Heart left ventricle (tissue), 16 donors: Measurements from ENCODE around the gene STXBP1. TPM values are rescaled to one million over a fixed set of nuclear protein-coding genes. Genes with fewer than 3 reads are reported as not detected.

Experiments
- ATAC-seq, 4 donors: fragments of 200-7000 bp; cut with Tn5 transposase; one replicate each; pipeline ENCODE4 v1.9.1; 2020 to 2022; ENCODE audit warnings: moderate library complexity in 4 of 4, mild to moderate bottlenecking in 3 of 4, moderate number of reproducible peaks in 1 of 4
- DNase-seq, 5 donors: peaks; one replicate each; pipeline ENCODE4 v3.0.0-alpha.2; 2020
- H3K27ac ChIP-seq, 12 donors: fragments of 200-600 bp; sonication (generic) in 4 of 12; one replicate each; pipeline versions ENCODE4 v1.5.0 to v1.8.0; 2016 to 2022; ENCODE audit warnings: mild to moderate bottlenecking in 2 of 12
- H3K27me3 ChIP-seq, 9 donors: fragments of 200-600 bp; sonication (generic) in 2 of 9; one replicate each; pipeline versions ENCODE4 v1.5.1 to v1.8.0; 2016 to 2022; ENCODE audit warnings: mild to moderate bottlenecking in 3 of 9
- H3K36me3 ChIP-seq, 9 donors: fragments of 200-600 bp; sonication (generic) in 2 of 9; one replicate each; pipeline versions ENCODE4 v1.5.0 to v1.8.0; 2018 to 2022; ENCODE audit warnings: mild to moderate bottlenecking in 2 of 9
- H3K4me1 ChIP-seq, 12 donors: fragments of 200-600 bp; sonication (generic) in 4 of 12; one replicate each; pipeline versions ENCODE4 v1.5.0 to v1.8.0; 2016 to 2022; ENCODE audit warnings: mild to moderate bottlenecking in 3 of 12
- H3K4me3 ChIP-seq, 12 donors: fragments of 200-600 bp; sonication (generic) in 4 of 12; one replicate each; pipeline versions ENCODE4 v1.5.0 to v1.8.0; 2017 to 2022; ENCODE audit warnings: mild to moderate bottlenecking in 9 of 12, moderate library complexity in 4 of 12
- H3K9me3 ChIP-seq, 12 donors: fragments of 200-600 bp; sonication (generic) in 4 of 12; one replicate each; pipeline versions ENCODE4 v1.5.0 to v1.8.0; 2016 to 2022; ENCODE audit warnings: mild to moderate bottlenecking in 1 of 12
- CTCF ChIP-seq, 12 donors: fragments of 200-600 bp; sonication (generic) in 4 of 12; IDR thresholded peaks; one replicate each; pipeline versions ENCODE4 v1.5.0 to v1.8.0; 2018 to 2022; ENCODE audit warnings: antibody characterized with exemption in 12 of 12, mild to moderate bottlenecking in 5 of 12
- POLR2A ChIP-seq, 2 donors: fragments of 450-650 bp; IDR thresholded peaks; one replicate each; pipeline ENCODE4 v1.6.1; 2017; ENCODE audit warnings: antibody characterized with exemption in 2 of 2, mild to moderate bottlenecking in 2 of 2, moderate library complexity in 2 of 2
- WGBS, 4 donors: extraction: QIAGEN DNeasy Blood & Tissue Kit in 2 of 4; methylation state at CpG; one replicate each; pipeline versions ENCODE4 v1.1.5 to v1.1.7; 2013 to 2018; 5-methylcytosine and 5-hydroxymethylcytosine counted together
- intact Hi-C, 10 donors: fragments of 100-400 bp; cut with DNase I; formaldehyde crosslinking; loops; one replicate each; pipeline versions ENCODE4 v1.11.1 to v1.14.2; 2022
- polyA plus RNA-seq, 2 donors: library from polyadenylated mRNA; stranded (reverse); fragments of 200-250 nt; gene quantifications; one replicate each; pipeline ENCODE4 v1.2.3, GENCODE V29; 2013
- total RNA-seq, 9 donors: library from RNA; depleted of rRNA in 2 of 9; stranded (reverse); fragments of >200 nt in 2 of 9; fragmentation: NEBNext Ultra II Directional in 3 of 9; extraction: Animal tissue kit (Norgen Biotek cat#: 25700) in 3 of 9; gene quantifications; one replicate each; pipeline versions ENCODE4 v1.1.0 to v1.2.4, GENCODE V29; 2016 to 2023
- donor health status: ischemic (EF 13 %, LVEDD 7.1; RV severe dilation, severe dysfunction).
- donor health status: healthy with polysubstance abuse.
- donor health status: DM: no; HTN: yes; CAD: no.
- donor health status: DM: no; HTN: no; CAD: no.
- donor health status: ischemic (EF 25% LVEDD 6.9; RV normal size, moderate dysfunction).
- donor health status: ischemic (EF 25% LVEDD 5.7; RV mildly dilated, moderate dysfunction).
- donor health status: healthy.
- donor health status: DM: yes; HTN: yes; CAD: no.
- donor health status: ischemic (EF 35%, LVEDD 5.7; RV mildly dilated, moderate dysfunction).
- donor health status: nonischemic (EF 11% LVEDD 7.7; RV severe dilation, severe dysfunction).
- donor health status: DM: yes; HTN: yes; CAD: no.
- donor health status: PGD.
- donor health status: ischemic (EF 29% LVEDD 5.4; RV normal size, mild dysfunction).
- donor health status: nonischemic (EF 23%, LVEDD 6.1; RV moderate dilation, normal function).

STXBP1 gene
- total and polyA plus RNA-seq, 11 donors: 14.0 to 102 (median 44.5) TPM

GRCh38 chr9:127698985-127699670, 87.1 kb downstream of the STXBP1 start:
- intact Hi-C loops: loop anchor here in 1 of 10 donors (1.0 kb wide), 1 partner anchor 16 kb away; the partner anchor contains the start of gene PTRH1
- peak; percentile 97 to 99 (median 98) for DNase-seq

GRCh38 chr9:127700140-127700539, 88.1 kb downstream of the STXBP1 start:
- Histone ChIP-seq H3K36me3 (no peaks in the 10 kb centered on the region), H3K4me1 (peaks cover 0 to 14% (median 8%) of the 10 kb centered on the region in 12 donors), H3K27me3 (no peaks in the 10 kb centered on the region), H3K9me3 (no peaks in the 10 kb centered on the region), H3K27ac (peak overlapping the region in 9 of 12 donors; percentile 69 to 90 (median 86)), H3K4me3 (no peak overlapping the region)
- DNase-seq: no peak
- intact Hi-C loops: no loop called here
- no peak for ATAC-seq
- TF ChIP-seq POLR2A (IDR thresholded peaks at IDR 0.05) (no peak), CTCF (IDR thresholded peaks at IDR 0.05) (no peak)
- WGBS, 4 donors: 94 to 99% (median 97%) methylated on average over 2 of the region's 2 CpGs

More at GRCh38 chr9:127698985-127699670, 87.1 kb downstream of the STXBP1 start:
- Histone ChIP-seq H3K9me3 (no peaks in the 10 kb centered on the region), H3K36me3 (no peaks in the 10 kb centered on the region), H3K27ac (peak overlapping the region; percentile 26 to 92 (median 87)), H3K27me3 (no peaks in the 10 kb centered on the region), H3K4me1 (peaks cover 0 to 14% (median 8%) of the 10 kb centered on the region in 12 donors), H3K4me3 (peak overlapping the region in 9 of 12 donors; percentile 23 to 49 (median 38))
- peak; percentile 99 for ATAC-seq
- 11 to 17% (median 14%) methylated on average over 37 to 41 of the region's 41 CpGs for WGBS, 4 donors
- peak in 4 of 12 donors; percentile 16 to 29 (median 24) for TF ChIP-seq CTCF (IDR thresholded peaks at IDR 0.05)
- TF ChIP-seq POLR2A (IDR thresholded peaks at IDR 0.05): peak in 1 of 2 donors; percentile 67

GRCh38 chr9:127700594-127701255, 88.6 kb downstream of the STXBP1 start:
- no peak overlapping the region for H3K4me3 ChIP-seq
- peaks cover 0 to 14% (median 8%) of the 10 kb centered on the region in 12 donors for H3K4me1 ChIP-seq
- TF ChIP-seq POLR2A (IDR thresholded peaks at IDR 0.05) (no peak), CTCF (IDR thresholded peaks at IDR 0.05) (no peak)
- intact Hi-C loops: no loop called here
- WGBS, 4 donors: 83 to 87% (median 86%) methylated on average over 5 of the region's 5 CpGs
- no peaks in the 10 kb centered on the region for H3K27me3 ChIP-seq
- no peak for DNase-seq
- ATAC-seq: no peak
- H3K9me3 ChIP-seq: no peaks in the 10 kb centered on the region
- no peak overlapping the region for H3K27ac ChIP-seq
- no peaks in the 10 kb centered on the region for H3K36me3 ChIP-seq

- no peaks in the 10 kb centered on the region for H3K27me3 ChIP-seq
- DNase-seq (no peak), ATAC-seq (no peak)
- no peak for TF ChIP-seq CTCF (IDR thresholded peaks at IDR 0.05)
- TF ChIP-seq POLR2A (IDR thresholded peaks at IDR 0.05): no peak
- H3K4me1 ChIP-seq: peaks cover 0 to 22% (median 8%) of the 10 kb centered on the region in 12 donors
- H3K4me3 ChIP-seq: no peak overlapping the region
- intact Hi-C loops: no loop called here
- WGBS, 4 donors: 74 to 84% (median 81%) methylated on average over 9 of the region's 9 CpGs
- no peaks in the 10 kb centered on the region for H3K9me3 ChIP-seq
- no peaks in the 10 kb centered on the region for H3K36me3 ChIP-seq
- no peak overlapping the region for H3K27ac ChIP-seq
Measured at GRCh38 chr9:127703289-127703946, 91.3 kb downstream of the STXBP1 start.
